ENCODE results near the gene SYNCRIP.
A peak's percentile ranks its signal among the peaks of the same experiment; 100 is the strongest.
"Not testable (repeated sequence)": the region's sequence is repeated elsewhere in the genome, so short reads cannot be mapped to it uniquely, and the experiment has no call there.

Gene SYNCRIP

DNA sequence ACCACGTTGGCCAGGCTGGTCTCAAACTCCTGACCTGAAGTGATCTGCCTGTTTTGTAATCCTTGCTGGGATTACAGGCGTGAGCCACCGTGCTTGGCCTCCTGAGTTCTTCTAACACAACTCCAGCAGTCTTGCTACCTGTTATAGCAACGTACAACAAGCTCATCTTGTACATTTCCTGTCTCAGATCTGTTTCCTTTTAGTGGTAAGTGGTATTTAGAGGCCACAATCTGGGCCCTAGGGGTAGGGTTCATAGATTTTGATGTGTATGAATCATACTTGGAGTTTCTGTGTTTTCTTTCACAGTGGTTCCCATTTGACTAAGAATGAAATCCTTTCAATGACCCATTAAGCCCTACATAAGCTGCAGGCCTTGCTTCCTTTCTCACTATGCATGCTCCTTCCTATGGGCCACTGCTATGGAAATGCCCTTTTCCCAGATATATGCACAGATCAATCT lies 27.1 kb upstream of the SYNCRIP start:
- DNase-seq = peak; percentile 51

DNA sequence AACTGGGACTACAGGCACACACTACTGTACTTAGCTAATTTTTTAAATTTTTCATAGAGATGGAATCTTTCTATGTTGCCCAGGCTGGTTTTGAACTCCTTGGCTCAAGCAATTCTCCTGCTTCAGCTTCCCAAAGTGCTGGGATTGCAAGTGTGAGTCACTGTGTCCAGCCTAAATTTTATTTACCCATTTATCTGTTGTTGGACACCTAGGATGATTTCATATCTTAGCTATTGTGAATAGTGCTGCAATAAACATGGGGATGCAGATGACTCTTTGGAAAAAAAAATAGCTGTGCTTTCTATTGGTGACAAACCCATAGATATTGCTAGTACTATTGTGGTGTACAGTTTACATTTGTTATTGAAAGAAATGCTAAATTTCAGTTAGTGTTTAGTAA lies 19.6 kb upstream of the SYNCRIP start:
- no peak for DNase-seq

DNA sequence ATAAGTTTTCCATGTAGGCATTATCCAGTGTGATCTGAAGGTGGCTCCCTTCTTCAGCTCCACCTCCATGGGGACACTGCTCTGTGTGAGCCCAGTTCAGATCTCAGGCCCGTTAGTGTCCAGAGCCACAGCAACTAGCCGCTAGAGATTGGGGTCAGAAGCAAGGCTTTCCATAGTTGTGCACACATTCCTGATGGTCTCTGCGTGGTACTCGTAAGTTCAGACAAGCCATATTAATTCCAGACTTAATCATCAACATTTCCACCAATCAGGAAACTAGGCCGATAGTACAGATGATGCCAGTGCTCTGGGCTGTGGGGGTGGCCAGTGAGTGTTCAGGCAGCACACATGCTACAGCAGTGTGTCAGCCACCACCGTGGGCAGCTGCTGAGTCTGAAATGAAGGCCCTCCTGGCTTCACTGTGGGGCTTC lies 17.5 kb upstream of the SYNCRIP start:
- no peak for DNase-seq

DNA sequence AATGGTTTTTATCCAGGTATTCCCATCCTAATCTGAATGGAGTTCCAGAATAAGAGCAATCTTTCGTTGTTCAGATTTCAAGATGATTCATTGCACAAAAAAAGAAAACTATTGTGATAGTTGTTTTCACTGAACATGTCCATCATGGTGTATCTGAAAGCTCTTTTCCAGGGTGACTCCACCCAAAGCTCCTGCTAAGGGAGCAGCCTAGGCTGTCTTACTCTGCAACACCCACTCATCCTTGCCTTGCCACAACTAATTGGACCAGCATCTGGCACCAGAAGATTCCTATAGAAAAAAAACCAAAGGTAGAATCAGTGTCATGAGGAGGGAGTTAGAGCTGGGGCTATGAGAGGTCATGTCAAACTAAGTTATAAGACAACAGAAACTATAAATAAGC lies 7.9 kb upstream of the SYNCRIP start:
- DNase-seq = no peak

DNA sequence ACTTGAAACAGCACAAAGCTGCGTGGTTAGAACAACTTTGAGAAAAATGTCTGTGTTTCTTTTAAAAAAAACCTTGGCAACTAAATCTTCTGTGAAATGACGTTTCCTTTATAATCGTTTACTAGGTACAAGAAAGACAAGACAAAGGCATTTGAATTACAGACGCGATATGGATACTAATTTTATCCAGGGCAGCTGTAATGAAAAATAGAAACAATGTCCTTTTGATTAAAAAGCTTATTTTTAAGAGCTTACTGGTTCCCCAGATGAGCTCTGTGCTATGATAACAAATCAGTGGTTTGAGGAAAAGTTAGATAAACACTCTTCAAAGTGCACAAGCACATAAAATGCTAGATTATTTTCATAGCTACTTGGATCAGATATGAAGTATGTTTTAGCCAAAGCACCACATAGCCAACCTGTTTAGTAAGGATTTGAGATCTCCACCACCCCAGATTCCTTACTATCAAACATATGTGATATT lies 1.6 kb upstream of the SYNCRIP start:
- no peak for DNase-seq

DNA sequence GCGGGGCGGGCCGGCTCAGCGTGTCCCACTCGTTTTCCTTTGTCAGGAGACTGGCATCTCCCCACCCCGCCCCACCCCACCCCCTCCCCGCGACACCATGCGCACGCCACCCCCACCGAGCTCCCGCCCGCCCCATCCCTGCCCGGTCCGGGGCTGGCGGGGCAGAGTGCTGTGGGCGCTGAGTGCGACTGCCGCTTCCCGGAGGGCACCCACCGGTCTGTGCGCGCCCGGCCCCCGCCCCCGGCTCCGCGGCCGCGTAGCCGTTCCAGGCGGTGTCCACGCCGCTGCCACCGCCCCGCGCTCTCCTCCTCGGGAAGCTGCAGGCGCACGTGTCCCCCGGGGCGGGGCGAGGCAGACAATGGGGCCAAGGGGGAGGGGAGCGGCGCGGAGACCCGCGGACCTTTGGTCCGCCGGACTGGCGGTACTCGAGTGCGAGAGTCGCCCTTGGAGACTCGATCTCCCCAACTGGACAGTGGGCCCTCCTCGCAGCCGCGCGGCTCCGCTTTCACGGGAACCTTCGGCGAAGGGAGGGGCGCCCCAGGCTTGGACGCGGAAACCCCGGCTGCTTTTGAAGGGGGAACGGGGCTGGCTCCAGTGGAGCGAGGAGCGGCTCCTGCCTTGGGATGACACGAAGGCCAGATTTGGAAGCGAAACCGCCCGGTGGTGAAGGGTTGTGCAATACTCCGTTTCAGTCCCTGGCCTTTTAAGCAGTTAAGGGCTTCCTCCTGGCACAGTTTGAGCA lies 1.0 kb upstream of the SYNCRIP start:
- DNase-seq = peak; percentile 85

DNA sequence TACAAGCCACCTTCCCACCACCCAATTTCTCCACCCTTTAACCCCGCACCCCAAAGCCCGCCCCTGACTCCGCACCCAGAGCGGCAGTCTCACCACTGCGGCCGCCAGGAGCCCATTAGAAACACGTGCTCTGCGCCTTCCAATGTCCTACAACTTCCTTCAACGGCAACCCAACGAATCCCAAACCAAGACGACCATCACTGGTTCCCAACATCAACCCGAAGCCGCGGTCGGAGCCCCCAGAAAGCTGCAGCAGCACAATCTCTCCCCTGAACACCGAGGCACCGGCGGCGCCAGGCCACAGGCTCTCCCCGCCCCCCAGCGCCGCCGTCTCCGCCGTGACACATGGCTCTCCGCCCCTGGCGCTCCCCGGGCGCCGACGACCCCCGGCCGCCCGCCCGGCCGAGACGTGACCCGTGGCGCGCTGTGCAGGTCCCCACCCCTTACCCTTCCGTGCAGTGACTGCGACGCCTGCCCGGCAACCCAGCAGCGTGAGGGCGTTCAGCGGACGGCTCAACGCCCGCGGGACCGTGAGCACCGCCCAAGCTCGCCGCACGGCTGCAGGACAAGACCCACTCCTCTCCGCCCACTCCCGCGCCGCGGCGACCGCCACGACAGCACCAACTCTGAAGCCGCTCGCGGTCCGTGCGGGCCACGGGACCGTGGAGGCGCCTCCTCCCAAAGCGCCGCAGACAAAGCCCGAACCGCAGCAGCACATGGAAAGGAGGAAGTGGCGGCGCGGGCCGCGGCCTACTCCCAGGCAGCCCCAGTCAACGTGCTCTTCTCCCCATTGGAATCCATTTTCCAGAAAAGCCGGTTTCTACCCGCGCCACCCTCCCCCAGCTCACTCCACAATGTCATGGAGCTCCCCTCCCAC lies 551 bp downstream of the SYNCRIP start:
- peak; percentile 70 for DNase-seq

DNA sequence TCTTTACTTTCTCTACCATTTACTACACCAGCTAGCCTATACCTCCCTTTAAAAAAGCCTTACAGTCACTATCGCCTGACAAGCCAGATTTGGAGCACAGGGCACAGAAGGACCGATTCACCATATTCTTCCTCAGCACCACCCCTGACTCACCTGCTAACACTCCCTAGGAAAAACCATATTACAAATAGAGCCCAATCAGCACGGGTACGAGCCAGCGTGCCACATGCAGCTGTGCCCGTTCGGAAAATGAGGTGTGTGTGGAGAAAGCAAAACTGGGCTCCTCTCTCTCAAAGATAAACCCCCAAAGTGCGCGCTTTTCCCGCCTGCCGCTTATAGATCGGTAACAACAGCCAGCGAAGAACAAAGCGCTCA lies 1.2 kb downstream of the SYNCRIP start:
- no peak for DNase-seq

DNA sequence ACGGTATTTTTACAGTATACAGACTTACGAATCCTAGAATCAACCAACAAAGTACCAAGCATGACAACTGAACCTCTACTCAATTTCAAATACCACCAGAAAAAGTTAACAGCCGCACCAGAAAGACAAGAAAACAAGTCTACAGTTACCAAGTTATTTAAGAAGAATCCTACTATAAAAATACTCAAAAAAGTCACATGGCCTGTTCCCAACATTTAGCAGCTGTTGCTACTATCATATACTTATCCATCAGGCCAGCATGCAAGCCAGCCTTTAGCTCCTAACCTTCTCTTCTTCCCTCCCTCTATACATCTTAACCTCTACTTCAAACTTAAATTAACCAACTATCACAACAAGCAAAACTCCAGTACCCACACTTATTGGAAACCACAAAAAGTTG lies 1.9 kb downstream of the SYNCRIP start:
- no peak for DNase-seq

DNA sequence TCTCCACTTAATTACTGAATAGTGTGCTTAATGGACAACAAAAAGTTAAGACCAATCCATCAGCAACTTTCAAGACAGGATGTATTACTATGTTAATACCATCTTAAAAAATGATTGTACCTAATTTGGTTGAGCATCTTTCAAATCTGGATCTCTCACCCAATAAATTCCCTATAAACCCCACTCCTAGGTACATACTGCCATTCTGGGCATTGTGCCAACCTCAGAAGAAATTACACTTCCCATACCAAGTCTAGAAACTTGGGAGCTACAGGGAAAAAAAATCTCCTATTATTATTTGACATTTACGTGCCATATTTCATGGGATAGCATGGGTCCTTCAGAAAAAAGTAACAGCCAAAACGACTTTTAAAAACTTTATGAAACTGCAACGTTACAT lies 5.1 kb downstream of the SYNCRIP start:
- no peak for DNase-seq

DNA sequence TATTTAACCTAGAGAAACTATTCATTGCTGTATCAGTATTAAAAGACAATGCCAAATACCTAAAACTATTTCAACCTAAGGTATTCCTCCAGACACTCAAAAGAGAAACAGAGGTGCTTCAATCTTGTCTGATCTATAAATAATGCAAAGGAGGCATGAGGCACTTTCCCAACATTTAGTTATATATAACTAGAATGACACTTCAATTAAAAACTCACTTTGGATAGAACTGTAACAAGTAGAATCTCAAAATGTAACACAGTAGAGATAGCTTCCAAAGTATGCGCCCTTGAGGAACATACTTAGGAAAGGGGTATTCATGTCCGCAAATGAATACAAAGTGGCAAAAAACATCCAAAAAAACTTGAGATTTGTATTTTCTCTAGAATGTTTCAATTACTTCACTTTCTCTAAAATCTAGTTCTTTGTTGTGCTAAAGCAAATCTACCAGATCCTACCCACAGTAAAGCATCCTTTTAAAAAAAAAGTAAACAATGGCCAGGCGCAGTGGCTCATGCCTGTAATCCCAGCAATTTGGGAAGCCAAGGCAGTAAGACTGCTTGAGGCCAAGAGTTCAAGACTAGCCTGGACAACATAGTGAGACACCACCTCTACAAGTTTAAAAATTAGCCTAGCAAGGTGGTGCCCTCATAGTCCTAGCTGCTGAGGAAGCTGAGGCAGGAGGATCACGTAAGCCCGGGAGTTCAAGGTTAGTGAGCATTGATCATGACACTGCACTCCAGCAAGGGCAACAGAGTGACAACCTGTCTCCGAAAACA lies 10.3 kb downstream of the SYNCRIP start:
- no peak for DNase-seq

DNA sequence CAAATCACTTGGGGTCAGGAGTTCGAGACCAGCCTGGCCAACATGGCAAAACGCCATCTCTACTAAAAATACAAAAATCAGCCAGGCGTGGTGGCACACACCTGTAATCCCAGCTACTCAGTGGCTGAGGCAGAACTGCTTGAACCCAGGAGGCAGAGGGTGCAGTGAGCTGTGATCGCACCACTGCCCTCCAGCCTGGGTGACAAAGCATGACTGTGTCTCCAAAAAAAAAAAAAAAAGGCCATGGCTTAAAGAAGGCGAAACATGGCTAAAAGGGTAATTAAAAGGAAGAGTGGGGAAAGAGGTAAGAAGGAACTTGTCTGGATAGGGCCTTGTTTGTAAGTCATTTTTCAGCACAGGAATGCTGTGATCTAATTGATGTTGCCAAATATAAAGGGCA lies 11.6 kb downstream of the SYNCRIP start:
- DNase-seq = not testable (repeated sequence)

DNA sequence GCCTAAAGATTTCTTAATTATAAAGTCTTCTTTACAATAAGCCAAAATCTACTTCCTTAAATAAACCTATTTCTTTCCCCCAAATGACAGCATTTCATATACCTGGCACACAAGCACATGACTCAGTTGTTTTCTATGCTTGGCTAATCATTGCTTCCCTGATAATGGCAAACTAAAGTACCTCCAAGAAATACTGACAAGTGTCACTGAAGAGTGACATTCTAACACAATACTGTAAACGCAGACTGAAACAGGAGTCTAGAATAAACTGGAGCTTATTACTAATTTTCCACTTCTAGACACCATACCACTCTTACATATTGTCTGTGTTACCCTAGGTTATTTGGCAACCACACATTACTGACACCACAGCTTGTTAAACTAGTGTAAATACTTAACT lies 14.3 kb downstream of the SYNCRIP start:
- DNase-seq = no peak

DNA sequence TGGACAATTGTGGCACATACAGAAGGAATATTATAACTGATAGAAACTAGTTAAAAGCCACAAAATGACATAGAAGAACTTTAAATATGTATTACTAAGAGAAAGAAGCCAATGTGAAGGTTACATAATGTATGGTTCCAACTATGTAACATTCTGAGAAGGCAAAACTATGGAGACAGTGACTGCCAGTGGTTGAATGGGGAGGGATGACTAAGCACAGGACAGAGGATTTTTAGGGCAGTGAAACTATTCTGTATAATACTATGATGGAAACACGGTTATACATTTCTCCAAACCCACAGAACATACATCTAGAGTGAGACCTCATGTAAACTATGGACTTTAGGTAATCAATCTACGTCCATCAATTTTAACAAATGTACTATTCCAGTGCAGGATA lies 22.4 kb downstream of the SYNCRIP start:
- no peak for DNase-seq

DNA sequence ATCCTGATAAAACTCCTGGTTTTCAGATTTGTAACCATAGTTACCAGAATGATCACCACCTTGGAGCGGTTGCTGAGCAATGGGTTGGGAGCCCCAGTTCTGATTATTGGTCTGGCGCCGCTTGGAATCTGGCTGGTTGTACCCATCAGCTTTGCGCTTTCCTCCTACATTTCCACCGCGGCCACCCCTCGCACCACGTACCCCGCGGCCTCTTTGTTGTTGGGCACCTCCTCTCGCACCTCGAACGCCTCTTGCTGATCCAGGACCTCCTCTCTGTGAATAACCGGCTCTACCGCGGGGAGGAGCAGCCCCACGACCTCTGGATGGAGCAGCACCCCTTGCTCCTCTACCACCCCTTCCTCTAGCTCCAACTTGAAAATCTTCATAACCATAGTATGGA lies 27.9 kb downstream of the SYNCRIP start:
- DNase-seq = no peak

DNA sequence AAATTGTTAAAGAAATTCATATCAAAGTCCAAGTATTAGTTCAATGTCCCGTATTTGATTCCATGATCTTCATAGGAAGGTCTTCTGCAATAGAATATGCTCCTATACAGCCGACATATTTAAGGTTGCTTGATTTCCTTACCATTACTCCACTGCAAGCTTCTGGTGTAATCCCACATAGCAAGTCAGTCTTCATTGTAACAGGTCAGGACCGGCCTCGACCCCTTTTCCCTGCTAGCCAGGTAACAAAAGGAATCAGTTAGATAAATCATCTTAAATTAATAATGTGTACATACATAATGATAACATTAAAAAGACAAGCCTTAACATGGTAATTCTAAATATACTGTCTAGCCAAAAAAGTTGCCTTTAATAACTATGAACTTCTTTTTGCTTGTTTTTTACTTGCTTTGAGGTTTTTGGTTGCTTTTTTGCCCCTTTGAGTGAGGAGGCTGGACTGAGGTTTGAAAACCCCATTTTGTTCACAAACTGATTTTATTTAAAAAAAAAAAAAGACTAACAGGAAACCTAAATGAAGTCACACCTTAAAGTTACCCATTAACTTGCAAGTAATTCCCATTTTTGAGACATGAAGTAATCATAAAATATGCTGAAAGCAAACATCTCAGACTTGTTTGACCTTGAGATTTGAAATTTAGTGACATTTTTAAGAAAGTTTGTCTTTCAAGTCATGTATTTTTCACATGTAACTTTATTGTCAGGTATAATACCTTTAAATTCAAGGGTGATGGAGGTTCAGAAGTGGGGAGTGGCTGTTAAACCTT lies 29.8 kb downstream of the SYNCRIP start:
- DNase-seq = no peak

DNA sequence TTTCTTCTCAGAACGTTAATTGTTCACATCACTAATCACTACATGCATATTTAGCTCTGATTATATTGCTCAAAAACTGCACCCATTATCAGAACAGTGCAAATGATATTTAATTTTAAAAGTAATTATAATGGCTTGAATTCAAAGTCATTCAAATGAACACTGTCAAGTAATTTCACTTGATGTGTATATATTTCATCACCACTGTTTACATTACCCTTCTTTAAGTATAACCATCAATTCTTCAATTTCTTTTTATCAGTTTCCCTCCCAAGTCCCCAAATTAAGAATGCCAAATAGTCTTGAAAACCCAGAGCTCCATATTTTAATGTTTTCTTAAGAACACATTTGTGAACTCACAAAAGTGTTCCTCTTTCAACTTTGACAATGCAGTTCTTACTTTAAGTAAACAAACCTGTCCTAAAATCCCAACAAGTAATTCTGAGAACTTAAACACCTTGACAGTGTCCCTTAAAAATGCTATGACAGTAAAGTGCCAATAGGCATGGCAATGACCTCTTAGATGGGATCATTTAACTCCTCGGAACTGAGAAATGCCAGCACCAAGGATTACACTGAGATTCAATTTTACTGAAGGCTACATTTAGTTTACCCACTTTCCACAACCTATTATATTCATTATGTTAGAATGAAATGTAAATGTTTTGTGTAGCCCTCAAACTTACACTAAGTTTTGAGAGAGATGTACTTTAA lies 32.3 kb downstream of the SYNCRIP start:
- no peak for DNase-seq

DNA sequence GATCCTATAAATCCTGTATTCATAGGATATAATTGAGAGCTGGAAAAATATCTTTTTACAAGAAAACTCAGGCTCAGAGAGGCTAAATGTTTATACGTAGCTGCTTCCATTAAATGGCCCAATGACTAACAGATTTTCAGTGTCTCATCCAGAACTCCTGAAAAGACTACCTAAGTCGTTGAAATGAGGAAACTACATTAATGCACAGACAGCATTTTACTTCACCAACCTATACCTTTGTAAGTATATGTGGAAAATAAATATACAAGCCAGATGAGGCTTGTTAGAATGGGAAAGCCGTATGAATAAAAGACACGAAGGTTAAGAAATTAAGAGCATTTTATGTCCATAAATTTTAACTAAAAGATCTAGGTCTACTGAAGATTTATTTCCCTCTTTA lies 40.6 kb downstream of the SYNCRIP start:
- DNase-seq = no peak

DNA sequence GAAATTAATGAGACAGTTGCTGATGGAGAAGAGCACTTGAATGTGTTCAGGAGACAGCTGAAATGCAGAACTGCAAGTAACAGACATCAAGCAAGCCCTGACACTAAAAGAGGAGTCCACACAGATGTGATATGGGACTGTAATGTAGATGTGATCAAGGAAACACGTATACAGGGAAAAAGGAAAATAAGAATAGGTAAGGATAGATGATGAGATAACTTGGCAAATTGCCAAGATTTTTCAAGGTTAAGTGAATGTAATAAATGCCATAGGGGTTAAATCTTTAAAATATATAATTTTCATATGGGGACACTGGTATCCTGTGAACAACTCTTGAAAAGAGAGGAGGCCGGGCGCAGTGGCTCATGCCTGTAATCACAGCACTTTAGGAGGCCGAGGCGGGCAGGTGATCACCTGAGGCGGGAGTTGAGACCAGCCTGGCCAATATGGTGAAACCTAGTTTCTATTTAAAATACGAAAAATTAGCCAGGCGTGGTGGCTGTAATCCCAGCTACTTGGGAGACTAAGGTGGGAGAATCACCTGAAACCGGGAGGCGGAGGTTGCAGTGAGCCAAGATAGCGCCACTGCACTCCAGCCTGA lies 41.9 kb downstream of the SYNCRIP start:
- no peak for DNase-seq

DNA sequence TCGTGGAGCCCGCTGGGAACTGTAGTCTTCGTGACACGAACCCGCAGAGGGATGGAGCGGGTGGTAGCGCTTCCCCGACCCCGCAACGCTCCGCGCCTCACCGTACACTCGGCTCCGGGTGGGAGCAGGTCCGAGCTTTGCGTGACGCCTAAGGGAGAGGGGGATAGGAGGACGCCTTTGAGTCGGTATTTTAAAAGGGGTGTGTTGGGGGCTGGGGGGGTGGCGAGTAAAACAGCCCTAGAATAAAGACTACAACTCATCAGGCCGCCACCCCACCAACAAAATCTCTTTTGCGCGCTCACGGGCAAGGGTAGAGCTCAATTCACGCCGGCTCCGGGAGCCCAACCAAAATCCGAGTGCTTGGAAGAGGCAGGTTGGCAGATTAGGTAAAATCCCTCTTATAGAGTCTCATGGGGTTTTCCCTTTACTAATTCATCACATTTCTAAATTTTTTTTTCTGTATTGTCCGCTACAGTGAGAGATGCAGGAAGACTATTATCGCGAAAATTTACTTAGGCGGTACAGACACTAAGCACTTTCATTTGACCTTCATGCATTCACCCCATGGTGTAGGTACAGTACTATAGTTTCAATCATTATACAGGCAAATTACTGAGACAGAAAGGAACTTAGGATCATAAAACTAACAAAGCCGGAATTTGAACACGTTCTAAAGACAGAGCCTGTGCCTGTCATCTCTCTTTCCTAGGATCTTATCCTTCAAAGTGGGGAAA lies 48.3 kb downstream of the SYNCRIP start:
- peak; percentile 69 for DNase-seq

Measured in stimulated activated CD4-positive, alpha-beta T cell treated with anti-CD3 and anti-CD28 coated beads, Interleukin-15, amount 100 ng/mL, for 24 hours (primary cell).